Gastroesophageal sphincter (tissue), 3 donors: Measurements from ENCODE around the gene PODNL1.

Experiments
- EP300 ChIP-seq: sonication (generic); formaldehyde crosslinking; IDR thresholded peaks from one replicate; pipeline ENCODE4 v1.6.1; 2017; ENCODE audit warnings: antibody characterized with exemption, mild to moderate bottlenecking
- TF ChIP-seq, protein P1 (sequence below), 4 experiments: fragments of 200-600 bp in 2 of 4; fragments of 450-650 bp in 2 of 4; sonication (generic) in 1 of 4; IDR thresholded peaks; one replicate each; pipeline ENCODE4 v1.5.1; 2017 to 2019; ENCODE audit warnings: antibody characterized with exemption in 4 of 4, mild to moderate bottlenecking in 2 of 4, moderate library complexity in 2 of 4

DNA sequence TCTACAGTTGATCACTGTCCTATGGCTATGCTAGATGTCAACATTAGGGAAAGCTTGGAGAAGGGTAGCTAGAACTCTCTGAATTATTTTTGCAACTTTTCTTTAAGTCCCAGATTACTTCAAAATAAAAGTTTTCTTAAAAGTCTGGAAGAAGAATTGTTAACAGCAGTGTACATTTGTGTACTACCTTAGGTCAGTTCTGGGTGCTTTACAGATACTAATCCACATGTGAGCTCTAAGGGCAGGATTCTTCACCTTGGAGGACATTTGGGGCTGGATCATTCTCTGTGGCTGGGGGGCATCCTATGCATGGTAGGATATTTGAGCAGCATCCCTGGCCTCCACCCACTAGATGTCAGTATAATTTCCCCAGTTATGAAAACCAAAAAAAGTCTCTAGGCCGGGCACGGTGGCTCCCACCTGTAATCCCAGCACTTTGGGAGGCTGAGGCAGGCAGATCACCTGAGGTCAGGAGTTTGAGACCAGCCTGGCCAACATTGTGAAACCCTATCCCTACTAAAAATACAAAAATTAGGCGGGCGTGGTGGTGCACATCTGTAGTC, 35.1 kb downstream of the PODNL1 start:
- TF ChIP-seq, protein P1, sequence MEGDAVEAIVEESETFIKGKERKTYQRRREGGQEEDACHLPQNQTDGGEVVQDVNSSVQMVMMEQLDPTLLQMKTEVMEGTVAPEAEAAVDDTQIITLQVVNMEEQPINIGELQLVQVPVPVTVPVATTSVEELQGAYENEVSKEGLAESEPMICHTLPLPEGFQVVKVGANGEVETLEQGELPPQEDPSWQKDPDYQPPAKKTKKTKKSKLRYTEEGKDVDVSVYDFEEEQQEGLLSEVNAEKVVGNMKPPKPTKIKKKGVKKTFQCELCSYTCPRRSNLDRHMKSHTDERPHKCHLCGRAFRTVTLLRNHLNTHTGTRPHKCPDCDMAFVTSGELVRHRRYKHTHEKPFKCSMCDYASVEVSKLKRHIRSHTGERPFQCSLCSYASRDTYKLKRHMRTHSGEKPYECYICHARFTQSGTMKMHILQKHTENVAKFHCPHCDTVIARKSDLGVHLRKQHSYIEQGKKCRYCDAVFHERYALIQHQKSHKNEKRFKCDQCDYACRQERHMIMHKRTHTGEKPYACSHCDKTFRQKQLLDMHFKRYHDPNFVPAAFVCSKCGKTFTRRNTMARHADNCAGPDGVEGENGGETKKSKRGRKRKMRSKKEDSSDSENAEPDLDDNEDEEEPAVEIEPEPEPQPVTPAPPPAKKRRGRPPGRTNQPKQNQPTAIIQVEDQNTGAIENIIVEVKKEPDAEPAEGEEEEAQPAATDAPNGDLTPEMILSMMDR (IDR thresholded peaks at IDR 0.05) = peak in 1 of 4 experiments; percentile 22
- TF ChIP-seq EP300 = no peak
